Psoas muscle (tissue), 8 donors: ENCODE data around the gene MRTFA. TPM values are rescaled to one million over a fixed set of nuclear protein-coding genes. Genes with fewer than 3 reads are reported as not detected.

Experiments used
- ATAC-seq, 4 donors: fragments of 200-7000 bp; cut with Tn5 transposase; one replicate each; pipeline ENCODE4 v1.9.1; 2020; ENCODE audit warnings: moderate library complexity in 3 of 4, mild to moderate bottlenecking in 2 of 4
- DNase-seq, 2 donors: peaks; one replicate each; pipeline ENCODE4 v3.0.0-alpha.2; 2020
- H3K27ac ChIP-seq: fragments of 200-600 bp; one replicate; pipeline ENCODE4 v1.8.0; 2022
- H3K27me3 ChIP-seq, 3 donors: fragments of 200-600 bp in 1 of 3; one replicate each; pipeline versions ENCODE4 v1.6.1 to v1.8.0; 2013 to 2022; ENCODE audit warnings: low read length in 2 of 3, mild to moderate bottlenecking in 2 of 3, moderate library complexity in 1 of 3; ENCODE audit not compliant: insufficient read depth in 3 of 3
- H3K36me3 ChIP-seq, 2 donors: fragments of 200-600 bp in 1 of 2; one replicate each; pipeline versions ENCODE4 v1.6.1 to v1.8.0; 2013 to 2022; ENCODE audit warnings: low read depth in 1 of 2, mild to moderate bottlenecking in 1 of 2, moderate library complexity in 1 of 2; ENCODE audit not compliant: insufficient read depth in 1 of 2
- H3K4me1 ChIP-seq: fragments of 200-600 bp; one replicate; pipeline ENCODE4 v1.8.0; 2022
- H3K4me3 ChIP-seq: fragments of 200-600 bp; one replicate; pipeline ENCODE4 v1.8.0; 2022; ENCODE audit warnings: mild to moderate bottlenecking
- H3K9me3 ChIP-seq: fragments of 200-600 bp; one replicate; pipeline ENCODE4 v1.8.0; 2022
- CTCF ChIP-seq: fragments of 200-600 bp; IDR thresholded peaks from one replicate; pipeline ENCODE4 v1.8.0; 2022; ENCODE audit warnings: antibody characterized with exemption
- WGBS, 3 donors: extraction: QIAGEN DNeasy Blood & Tissue Kit; methylation state at CpG; one replicate each; pipeline versions ENCODE4 v1.1.6 to v1.1.7; 2013; 5-methylcytosine and 5-hydroxymethylcytosine counted together
- intact Hi-C, 2 donors: fragments of 100-400 bp; cut with DNase I; formaldehyde crosslinking; loops; one replicate each; pipeline versions ENCODE4 v1.11.0 to v1.14.2; 2022
- polyA plus RNA-seq, 3 donors: library from polyadenylated mRNA; stranded (reverse); fragments of 200-250 nt; gene quantifications; one replicate each; pipeline ENCODE4 v1.2.3, GENCODE V29; 2013
- total RNA-seq, 4 donors: library from RNA; stranded (reverse); fragmentation: NEBNext Ultra II Directional in 2 of 4; extraction: Animal tissue kit (Norgen Biotek cat#: 25700) in 2 of 4; gene quantifications; one replicate each; pipeline versions ENCODE4 v1.2.1 to v1.2.4, GENCODE V29; 2021 to 2023
- donor health status: healthy with polysubstance abuse.
- donor health status: DM: no; HTN: no; CAD: no; lungs with moderate emphysema.
- donor health status: Bipolar disorder and iron deficiency.
- donor health status: healthy.
- donor health status: DM: yes; HTN: yes; CAD: no.
- donor health status: DM: no; HTN: no; CAD: no.
- donor health status: DM: no; HTN: no; CAD: no.
- donor health status: DM: yes; HTN: yes; CAD: no.

Gene MRTFA
- total and polyA plus RNA-seq, 7 donors, result 10.1 to 24.0 (median 15.7) TPM

- H3K4me1 ChIP-seq, result peaks cover 57% of the 10 kb centered on the region
- no peaks in the 10 kb centered on the region for H3K36me3 ChIP-seq
- 40 to 48% (median 41%) methylated on average over 3 of the region's 3 CpGs for WGBS, 3 donors
- no peak for ATAC-seq
- intact Hi-C loops, result loop anchor here (2.0 to 5.0 kb wide), 2 partner anchors 40 to 43 kb away; no protein-coding TSS in a partner anchor
- H3K27ac ChIP-seq, result peak overlapping the region; percentile 72
- no peaks in the 10 kb centered on the region for H3K9me3 ChIP-seq
- H3K4me3 ChIP-seq, result no peak overlapping the region
- DNase-seq, result no peak
- peak; percentile 52 for TF ChIP-seq CTCF
- no peaks in the 10 kb centered on the region for H3K27me3 ChIP-seq
Observed at GRCh38 chr22:40487663-40488249, 148.8 kb downstream of the MRTFA start.

- intact Hi-C loops, result loop anchor here (2.0 to 5.0 kb wide), 2 partner anchors 40 to 42 kb away; no protein-coding TSS in a partner anchor
- 62 to 69% (median 63%) methylated on average over 2 of the region's 2 CpGs for WGBS, 3 donors
- H3K4me1 ChIP-seq, result peaks cover 60% of the 10 kb centered on the region
- H3K27ac ChIP-seq, result peak overlapping the region; percentile 72
- TF ChIP-seq CTCF, result no peak
- H3K27me3 ChIP-seq, result no peaks in the 10 kb centered on the region
- no peaks in the 10 kb centered on the region for H3K9me3 ChIP-seq
- ATAC-seq (no peak), DNase-seq (no peak)
- no peak overlapping the region for H3K4me3 ChIP-seq
- no peaks in the 10 kb centered on the region for H3K36me3 ChIP-seq
Observed at GRCh38 chr22:40486962-40487602, 149.4 kb downstream of the MRTFA start.

GRCh38 chr22:40485813-40486667 is 150.5 kb downstream of the MRTFA start:
- peak overlapping the region; percentile 8 for H3K4me3 ChIP-seq
- peak overlapping the region; percentile 72 for H3K27ac ChIP-seq
- H3K9me3 ChIP-seq, result no peaks in the 10 kb centered on the region
- peak; percentile 59 to 80 for DNase-seq
- intact Hi-C loops, result loop anchor here (2.0 to 5.0 kb wide), 2 partner anchors 39 to 41 kb away; no protein-coding TSS in a partner anchor
- no peaks in the 10 kb centered on the region for H3K36me3 ChIP-seq
- ATAC-seq, result peak; percentile 81 to 86 (median 84)
- WGBS, 3 donors, result 26 to 40% (median 33%) methylated on average over 12 of the region's 12 CpGs
- no peak for TF ChIP-seq CTCF
- peaks cover 56% of the 10 kb centered on the region for H3K4me1 ChIP-seq
- no peaks in the 10 kb centered on the region for H3K27me3 ChIP-seq

- Histone ChIP-seq H3K9me3 (no peaks in the 10 kb centered on the region), H3K4me3 (peak overlapping the region; percentile 8), H3K36me3 (no peaks in the 10 kb centered on the region), H3K27me3 (no peaks in the 10 kb centered on the region), H3K4me1 (peaks cover 55% of the 10 kb centered on the region), H3K27ac (peak overlapping the region; percentile 72)
- ATAC-seq (peak; percentile 50 to 78 (median 63)), DNase-seq (no peak)
- no peak for TF ChIP-seq CTCF
- 46 to 48% (median 46%) methylated on average over 7 of the region's 7 CpGs for WGBS, 3 donors
- intact Hi-C loops, result loop anchor here in 1 of 2 donors (5.0 kb wide), 1 partner anchor 38 kb away; no protein-coding TSS in a partner anchor
Observed at GRCh38 chr22:40484906-40485669, 151.4 kb downstream of the MRTFA start.
